Activated naive CD4-positive, alpha-beta T cell treated with anti-CD3 and anti-CD28 coated beads, Interleukin-2, amount 50 U/mL, for 16 hours (primary cell): Measurements from ENCODE around the gene MKNK2.

Source experiments
- DNase-seq: peaks from one replicate; pipeline ENCODE4 v3.0.0-alpha.2; 2020

The MKNK2 gene

GRCh38 chr19:2026770-2027169, 24.3 kb downstream of the MKNK2 start:
- DNase-seq, result no peak

- no peak for DNase-seq
Measured at GRCh38 chr19:2022289-2022688, 28.8 kb downstream of the MKNK2 start.

GRCh38 chr19:2021453-2022140, 29.4 kb downstream of the MKNK2 start:
- no peak for DNase-seq

- no peak for DNase-seq
Measured at GRCh38 chr19:2018752-2019151, 32.3 kb downstream of the MKNK2 start.

GRCh38 chr19:2016041-2016807, 34.8 kb downstream of the MKNK2 start:
- DNase-seq, result peak; percentile 57

GRCh38 chr19:2015608-2015950, 35.5 kb downstream of the MKNK2 start, which contains the start of gene BTBD2:
Gene BTBD2 (minus strand): TSS chr19:2015714. CDS start chr19:2015703, 11 bp downstream.
- peak; percentile 61 for DNase-seq

GRCh38 chr19:2014731-2015607, 36.1 kb downstream of the MKNK2 start:
- DNase-seq, result no peak

GRCh38 chr19:2014131-2014571, 36.9 kb downstream of the MKNK2 start:
- no peak for DNase-seq

GRCh38 chr19:2013683-2013961, 37.4 kb downstream of the MKNK2 start:
- DNase-seq, result no peak

- no peak for DNase-seq
Measured at GRCh38 chr19:2012941-2013682, 37.9 kb downstream of the MKNK2 start.

- DNase-seq, result no peak
Measured at GRCh38 chr19:2011169-2011568, 39.9 kb downstream of the MKNK2 start.

GRCh38 chr19:2010135-2010668, 40.8 kb downstream of the MKNK2 start:
- no peak for DNase-seq

- DNase-seq, result no peak
Measured at GRCh38 chr19:2003874-2004273, 47.2 kb downstream of the MKNK2 start.

GRCh38 chr19:1999856-2000515, 51.1 kb downstream of the MKNK2 start:
- no peak for DNase-seq

- no peak for DNase-seq
Measured at GRCh38 chr19:1998712-1999708, 52.0 kb downstream of the MKNK2 start.

- DNase-seq, result no peak
Measured at GRCh38 chr19:1997353-1998233, 53.5 kb downstream of the MKNK2 start.

- no peak for DNase-seq
Measured at GRCh38 chr19:1992759-1993260, 58.2 kb downstream of the MKNK2 start.

GRCh38 chr19:1991018-1991913, 59.8 kb downstream of the MKNK2 start:
- DNase-seq, result no peak
